Adipocyte (in vitro differentiated cells): ENCODE data around the gene CASZ1.
A peak's percentile ranks its signal among the peaks of the same experiment; 100 is the strongest.

Source experiments
- DNase-seq: peaks from one replicate; pipeline ENCODE4 v3.0.0-alpha.2; 2015; ENCODE audit warnings: low read depth
- H3K27me3 ChIP-seq: replicated peaks from 2 replicates; pipeline ENCODE4 v1.7.0; 2013; ENCODE audit warnings: mild to moderate bottlenecking, low read length, moderate library complexity; ENCODE audit not compliant: control insufficient read depth, insufficient read depth
- H3K36me3 ChIP-seq: 2 replicates; pipeline ENCODE4 v1.7.0; 2013; ENCODE audit warnings: low read length, mild to moderate bottlenecking, moderate library complexity; ENCODE audit not compliant: control insufficient read depth, insufficient read depth, severe bottlenecking
- H3K4me1 ChIP-seq: 2 replicates; pipeline ENCODE4 v1.7.0; 2013; ENCODE audit warnings: mild to moderate bottlenecking, low read length, moderate library complexity; ENCODE audit not compliant: control insufficient read depth, insufficient read depth
- H3K4me3 ChIP-seq: 2 replicates; pipeline ENCODE4 v1.7.0; 2013; ENCODE audit warnings: mild to moderate bottlenecking, low read length, moderate library complexity
- H3K9ac ChIP-seq: 2 replicates; pipeline ENCODE4 v1.7.0; 2013; ENCODE audit warnings: mild to moderate bottlenecking, low read length, moderate library complexity
- H3K9me3 ChIP-seq: 2 replicates; pipeline ENCODE4 v1.7.0; 2013; ENCODE audit warnings: mild to moderate bottlenecking, low read length, moderate library complexity; ENCODE audit not compliant: control insufficient read depth

Gene CASZ1

GRCh38 chr1:10765734-10766478 lies 30.5 kb downstream of the CASZ1 start:
- H3K4me1 ChIP-seq, result no peaks in the 10 kb centered on the region
- H3K9me3 ChIP-seq, result no peaks in the 10 kb centered on the region
- no peaks in the 10 kb centered on the region for H3K36me3 ChIP-seq
- peaks cover 65% of the 10 kb centered on the region for H3K27me3 ChIP-seq
- DNase-seq, result no peak
- no peak overlapping the region for H3K4me3 ChIP-seq
- no peak overlapping the region for H3K9ac ChIP-seq

- DNase-seq, result no peak
- H3K9ac ChIP-seq, result no peak overlapping the region
- H3K36me3 ChIP-seq, result no peaks in the 10 kb centered on the region
- peaks cover 64% of the 10 kb centered on the region for H3K27me3 ChIP-seq
- H3K4me3 ChIP-seq, result no peak overlapping the region
- H3K4me1 ChIP-seq, result no peaks in the 10 kb centered on the region
- H3K9me3 ChIP-seq, result no peaks in the 10 kb centered on the region
Measured at GRCh38 chr1:10765304-10765703, 31.1 kb downstream of the CASZ1 start.

GRCh38 chr1:10764296-10764798 lies 32.1 kb downstream of the CASZ1 start:
- no peaks in the 10 kb centered on the region for H3K4me1 ChIP-seq
- no peaks in the 10 kb centered on the region for H3K36me3 ChIP-seq
- H3K27me3 ChIP-seq, result peaks cover 66% of the 10 kb centered on the region
- H3K9me3 ChIP-seq, result no peaks in the 10 kb centered on the region
- no peak overlapping the region for H3K9ac ChIP-seq
- no peak overlapping the region for H3K4me3 ChIP-seq
- DNase-seq, result no peak

GRCh38 chr1:10762875-10763274 lies 33.6 kb downstream of the CASZ1 start:
- H3K4me3 ChIP-seq, result no peak overlapping the region
- no peak for DNase-seq
- no peaks in the 10 kb centered on the region for H3K4me1 ChIP-seq

GRCh38 chr1:10762153-10762523 lies 34.3 kb downstream of the CASZ1 start:
- DNase-seq, result no peak
- peaks cover 71% of the 10 kb centered on the region for H3K27me3 ChIP-seq

More at GRCh38 chr1:10762875-10763274, 33.6 kb downstream of the CASZ1 start:
- H3K27me3 ChIP-seq, result peaks cover 74% of the 10 kb centered on the region
- H3K9ac ChIP-seq, result no peak overlapping the region
- H3K36me3 ChIP-seq, result no peaks in the 10 kb centered on the region
- H3K9me3 ChIP-seq, result no peaks in the 10 kb centered on the region

GRCh38 chr1:10761503-10762152 lies 34.8 kb downstream of the CASZ1 start:
- Histone ChIP-seq H3K9ac (no peak overlapping the region), H3K4me3 (no peak overlapping the region), H3K27me3 (peaks cover 69% of the 10 kb centered on the region), H3K4me1 (no peaks in the 10 kb centered on the region), H3K36me3 (no peaks in the 10 kb centered on the region), H3K9me3 (no peaks in the 10 kb centered on the region)
- DNase-seq, result no peak

More at GRCh38 chr1:10762153-10762523, 34.3 kb downstream of the CASZ1 start:
- Histone ChIP-seq H3K9me3 (no peaks in the 10 kb centered on the region), H3K4me3 (no peak overlapping the region), H3K9ac (no peak overlapping the region), H3K36me3 (no peaks in the 10 kb centered on the region), H3K4me1 (no peaks in the 10 kb centered on the region)

GRCh38 chr1:10760566-10761502 lies 35.6 kb downstream of the CASZ1 start:
- peaks cover 4% of the 10 kb centered on the region for H3K4me1 ChIP-seq
- no peak overlapping the region for H3K4me3 ChIP-seq
- DNase-seq, result no peak
- H3K9ac ChIP-seq, result no peak overlapping the region
- peaks cover 66% of the 10 kb centered on the region for H3K27me3 ChIP-seq
- no peaks in the 10 kb centered on the region for H3K36me3 ChIP-seq
- H3K9me3 ChIP-seq, result no peaks in the 10 kb centered on the region

GRCh38 chr1:10759413-10760200 lies 36.8 kb downstream of the CASZ1 start:
- H3K4me1 ChIP-seq, result peaks cover 4% of the 10 kb centered on the region
- no peak overlapping the region for H3K9ac ChIP-seq
- H3K27me3 ChIP-seq, result peaks cover 60% of the 10 kb centered on the region
- no peak overlapping the region for H3K4me3 ChIP-seq
- no peaks in the 10 kb centered on the region for H3K36me3 ChIP-seq
- H3K9me3 ChIP-seq, result no peaks in the 10 kb centered on the region
- DNase-seq, result no peak

- H3K9me3 ChIP-seq, result no peaks in the 10 kb centered on the region
- peaks cover 4% of the 10 kb centered on the region for H3K4me1 ChIP-seq
- H3K9ac ChIP-seq, result no peak overlapping the region
- H3K36me3 ChIP-seq, result no peaks in the 10 kb centered on the region
- no peak for DNase-seq
- H3K27me3 ChIP-seq, result peaks cover 66% of the 10 kb centered on the region
- no peak overlapping the region for H3K4me3 ChIP-seq
Measured at GRCh38 chr1:10756842-10757241, 39.6 kb downstream of the CASZ1 start.

- Histone ChIP-seq H3K27me3 (peaks cover 67% of the 10 kb centered on the region), H3K4me1 (peaks cover 4% of the 10 kb centered on the region), H3K9ac (no peak overlapping the region), H3K4me3 (no peak overlapping the region), H3K36me3 (no peaks in the 10 kb centered on the region), H3K9me3 (no peaks in the 10 kb centered on the region)
- peak; percentile 45 for DNase-seq
Measured at GRCh38 chr1:10755970-10756521, 40.4 kb downstream of the CASZ1 start.
